ENCODE measurements around the gene ABCA13.

DNA sequence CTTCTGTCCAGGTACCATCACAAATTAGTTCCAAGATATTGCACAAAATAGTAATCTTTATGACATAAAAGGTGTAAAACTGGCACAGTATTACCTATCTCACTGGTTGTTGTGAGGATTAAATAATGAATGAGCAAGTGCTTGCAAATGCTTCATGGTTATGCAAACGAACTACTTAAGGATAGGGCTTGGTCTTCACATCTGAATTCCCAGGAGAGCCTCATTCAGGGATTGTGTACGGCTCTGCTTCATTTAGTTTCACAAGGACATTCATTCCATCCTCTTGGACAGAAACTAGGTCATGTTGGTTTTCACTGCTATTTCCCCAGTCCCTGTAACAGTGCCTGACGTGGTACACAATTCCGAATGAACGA lies 12.1 kb downstream of the ABCA13 start:
- TF ChIP-seq CTCF (optimal IDR thresholded peaks at IDR 0.05 in 1 of 3, IDR thresholded peaks at IDR 0.05 in 1 of 3, conservative IDR thresholded peaks at IDR 0.05 in 1 of 3; ENCODE audit: extremely low read depth in 1 of 3, insufficient read depth in 2 of 3, low read length in 3 of 3) (no peak), EZH2 (IDR thresholded peaks at IDR 0.05; ENCODE audit: low read length) (no peak)
